GM19043 (cell line): Measurements from ENCODE around the gene SBNO2.

Source experiments
- ATAC-seq: cut with Tn5 transposase; IDR thresholded peaks from one replicate; pipeline ENCODE4 v1.9.1; 2021; ENCODE audit warnings: low read depth; ENCODE audit not compliant: unreplicated experiment

Gene SBNO2, protein sequence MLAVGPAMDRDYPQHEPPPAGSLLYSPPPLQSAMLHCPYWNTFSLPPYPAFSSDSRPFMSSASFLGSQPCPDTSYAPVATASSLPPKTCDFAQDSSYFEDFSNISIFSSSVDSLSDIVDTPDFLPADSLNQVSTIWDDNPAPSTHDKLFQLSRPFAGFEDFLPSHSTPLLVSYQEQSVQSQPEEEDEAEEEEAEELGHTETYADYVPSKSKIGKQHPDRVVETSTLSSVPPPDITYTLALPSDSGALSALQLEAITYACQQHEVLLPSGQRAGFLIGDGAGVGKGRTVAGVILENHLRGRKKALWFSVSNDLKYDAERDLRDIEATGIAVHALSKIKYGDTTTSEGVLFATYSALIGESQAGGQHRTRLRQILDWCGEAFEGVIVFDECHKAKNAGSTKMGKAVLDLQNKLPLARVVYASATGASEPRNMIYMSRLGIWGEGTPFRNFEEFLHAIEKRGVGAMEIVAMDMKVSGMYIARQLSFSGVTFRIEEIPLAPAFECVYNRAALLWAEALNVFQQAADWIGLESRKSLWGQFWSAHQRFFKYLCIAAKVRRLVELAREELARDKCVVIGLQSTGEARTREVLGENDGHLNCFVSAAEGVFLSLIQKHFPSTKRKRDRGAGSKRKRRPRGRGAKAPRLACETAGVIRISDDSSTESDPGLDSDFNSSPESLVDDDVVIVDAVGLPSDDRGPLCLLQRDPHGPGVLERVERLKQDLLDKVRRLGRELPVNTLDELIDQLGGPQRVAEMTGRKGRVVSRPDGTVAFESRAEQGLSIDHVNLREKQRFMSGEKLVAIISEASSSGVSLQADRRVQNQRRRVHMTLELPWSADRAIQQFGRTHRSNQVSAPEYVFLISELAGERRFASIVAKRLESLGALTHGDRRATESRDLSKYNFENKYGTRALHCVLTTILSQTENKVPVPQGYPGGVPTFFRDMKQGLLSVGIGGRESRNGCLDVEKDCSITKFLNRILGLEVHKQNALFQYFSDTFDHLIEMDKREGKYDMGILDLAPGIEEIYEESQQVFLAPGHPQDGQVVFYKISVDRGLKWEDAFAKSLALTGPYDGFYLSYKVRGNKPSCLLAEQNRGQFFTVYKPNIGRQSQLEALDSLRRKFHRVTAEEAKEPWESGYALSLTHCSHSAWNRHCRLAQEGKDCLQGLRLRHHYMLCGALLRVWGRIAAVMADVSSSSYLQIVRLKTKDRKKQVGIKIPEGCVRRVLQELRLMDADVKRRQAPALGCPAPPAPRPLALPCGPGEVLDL (N-terminal part only)

GRCh38 chr19:1173845-1174809 lies at the start of gene SBNO2:
TSS of gene SBNO2 (minus strand) at chr19:1174268. CDS start at chr19:1154276, 19,992 bp downstream.
- ATAC-seq = no peak

DNA sequence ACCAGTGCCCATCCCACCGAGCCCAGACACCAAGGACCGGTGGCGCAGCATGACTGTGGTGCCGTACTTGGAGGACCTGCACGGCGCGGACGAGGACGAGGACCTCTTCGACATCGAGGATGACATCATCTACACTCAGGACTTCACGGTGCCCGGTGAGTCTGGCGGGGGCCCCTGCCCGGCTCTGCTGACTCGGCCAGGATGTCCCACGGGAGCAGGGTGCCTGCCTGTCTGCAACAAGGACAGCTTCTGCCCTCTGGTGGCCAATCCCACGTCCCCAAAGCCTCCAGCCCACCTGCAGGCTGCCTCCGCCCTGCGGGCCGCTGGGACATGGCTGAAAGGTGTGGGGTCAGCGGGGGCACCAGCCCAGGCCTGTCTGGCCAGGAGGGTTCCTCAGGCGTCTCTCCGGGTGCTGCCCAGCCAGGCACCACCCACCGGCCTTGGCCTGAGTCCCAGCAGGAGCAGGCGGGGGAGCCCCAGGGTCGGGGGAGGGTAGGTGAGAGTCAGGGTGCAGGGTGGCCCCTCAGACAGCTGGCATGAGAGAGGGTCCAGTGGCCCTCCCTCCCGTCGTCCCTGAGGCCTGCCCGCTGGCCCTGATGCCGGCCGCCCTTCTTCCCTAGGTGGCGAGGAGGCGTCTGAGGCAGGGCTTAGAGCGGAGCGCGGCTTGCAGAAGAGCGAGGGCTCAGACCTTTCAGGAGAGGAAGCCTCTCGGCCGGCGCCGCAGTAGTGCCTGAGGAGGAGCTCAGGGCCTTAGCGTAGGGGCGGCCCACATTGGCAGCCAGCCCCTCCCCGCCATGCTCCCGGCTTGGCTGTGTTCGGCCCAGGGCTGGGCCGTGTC lies 49.2 kb upstream of the SBNO2 start:
- ATAC-seq = no peak

DNA sequence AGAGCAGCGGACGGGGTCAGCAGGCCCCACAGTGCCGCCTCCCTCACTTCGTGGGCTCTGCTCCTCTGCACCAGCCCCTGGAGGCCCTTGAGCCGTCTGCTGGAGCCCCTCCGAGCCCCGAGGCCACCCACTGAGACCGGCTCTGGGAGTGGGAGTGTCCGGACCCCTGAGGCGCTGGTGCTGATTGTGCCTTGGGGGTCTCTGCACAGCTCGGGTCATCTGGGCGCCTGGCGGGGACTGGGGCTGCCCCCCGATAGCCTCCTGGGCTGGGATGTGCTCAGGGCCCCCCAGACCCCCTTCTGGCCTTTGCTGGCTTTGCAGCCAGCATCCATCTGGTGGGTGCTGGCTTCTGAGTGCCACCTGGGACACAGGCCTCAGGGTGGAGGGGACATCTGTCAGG lies 48.3 kb upstream of the SBNO2 start:
- no peak for ATAC-seq

DNA sequence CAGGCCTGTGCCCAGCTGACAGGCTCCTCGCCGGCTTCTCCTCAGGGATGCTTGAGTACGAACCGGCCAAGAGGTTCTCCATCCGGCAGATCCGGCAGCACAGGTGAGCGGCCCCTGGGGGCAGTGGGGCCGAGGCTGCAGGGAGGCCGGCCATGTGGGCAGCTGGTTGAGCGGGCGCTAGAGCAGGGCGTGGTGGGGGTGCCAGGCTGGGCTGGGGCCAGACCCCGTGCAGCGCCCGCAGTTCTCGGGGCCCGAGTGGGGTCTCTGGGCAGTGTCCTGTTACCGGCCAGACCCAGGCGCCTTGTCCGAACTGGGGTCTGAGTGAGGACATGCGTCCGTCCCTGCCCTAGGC lies 47.8 kb upstream of the SBNO2 start:
- no peak for ATAC-seq

DNA sequence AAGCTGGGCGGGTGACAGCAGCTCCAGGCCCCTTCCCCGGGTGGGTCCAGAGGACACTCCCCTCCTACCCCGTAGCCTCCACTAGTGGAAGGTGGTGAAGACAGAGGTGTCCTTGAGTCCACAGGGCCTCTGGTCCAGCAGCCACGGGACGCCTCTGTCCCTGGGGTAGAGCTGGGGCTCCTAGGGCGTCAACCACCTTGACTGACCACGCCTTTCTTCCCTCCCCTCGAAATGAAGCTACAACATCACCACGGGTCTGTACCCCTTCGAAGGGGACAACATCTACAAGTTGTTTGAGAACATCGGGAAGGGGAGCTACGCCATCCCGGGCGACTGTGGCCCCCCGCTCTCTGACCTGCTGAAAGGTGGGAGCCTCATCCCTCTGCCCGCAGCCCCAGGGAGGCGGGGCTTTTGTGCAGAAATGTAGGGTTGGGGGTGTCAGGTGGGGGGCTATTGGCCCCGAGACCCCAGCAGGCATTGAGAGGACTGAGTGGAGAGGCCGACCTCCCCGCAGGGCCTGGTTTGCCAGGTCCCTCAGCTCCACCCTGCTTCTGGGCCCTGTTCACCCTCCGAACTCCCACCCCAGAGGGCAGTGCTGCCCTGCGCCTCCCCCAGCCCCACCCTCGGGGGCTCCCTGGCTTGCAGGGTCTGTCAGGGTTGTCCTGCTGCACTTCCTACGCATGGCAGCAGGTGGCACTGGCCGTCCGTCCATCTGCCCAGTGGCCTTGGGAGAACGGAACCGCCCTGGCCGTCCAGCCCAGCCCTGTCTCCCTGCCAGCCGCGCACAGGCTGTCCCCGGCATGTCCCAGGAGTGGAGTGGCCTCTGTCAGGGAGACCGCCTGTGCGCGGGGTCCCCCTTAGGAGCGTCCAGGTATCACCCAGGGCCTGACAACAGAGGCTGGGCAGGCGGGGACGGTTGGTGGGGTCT lies 47.2 kb upstream of the SBNO2 start:
- no peak for ATAC-seq

- no peak for ATAC-seq
Measured at GRCh38 chr19:1220477-1220930, 46.4 kb upstream of the SBNO2 start.

DNA sequence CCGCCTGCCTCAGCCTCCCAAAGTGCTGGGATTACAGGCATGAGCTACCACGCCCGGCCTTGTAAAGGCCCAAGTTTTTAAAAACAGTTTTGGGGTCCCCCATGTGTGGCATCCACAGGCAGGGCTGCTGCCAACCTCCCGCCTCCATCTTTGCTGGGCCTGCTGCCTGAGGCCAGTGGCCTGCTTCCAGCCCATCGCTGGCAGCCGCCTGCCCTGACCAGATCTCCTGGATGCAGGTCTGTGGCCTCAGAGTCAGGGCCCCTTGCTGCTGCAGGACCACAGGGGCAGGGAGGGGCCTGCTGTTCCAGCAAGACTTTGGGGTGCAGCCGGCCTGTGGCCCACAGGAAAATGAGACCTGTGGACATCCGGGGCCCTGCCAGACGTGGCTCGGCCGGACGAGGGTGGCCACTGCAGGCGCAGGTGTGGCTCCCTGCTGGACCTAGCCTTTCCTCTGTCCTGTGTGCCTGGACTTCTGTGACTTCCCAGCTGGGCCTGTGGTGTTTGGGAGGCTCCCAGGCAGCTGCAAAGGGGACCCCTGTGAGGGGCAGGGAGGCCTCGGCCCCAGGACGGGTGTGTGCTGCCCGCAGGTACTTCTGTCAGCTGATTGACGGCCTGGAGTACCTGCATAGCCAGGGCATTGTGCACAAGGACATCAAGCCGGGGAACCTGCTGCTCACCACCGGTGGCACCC lies 45.9 kb upstream of the SBNO2 start:
- no peak for ATAC-seq

DNA sequence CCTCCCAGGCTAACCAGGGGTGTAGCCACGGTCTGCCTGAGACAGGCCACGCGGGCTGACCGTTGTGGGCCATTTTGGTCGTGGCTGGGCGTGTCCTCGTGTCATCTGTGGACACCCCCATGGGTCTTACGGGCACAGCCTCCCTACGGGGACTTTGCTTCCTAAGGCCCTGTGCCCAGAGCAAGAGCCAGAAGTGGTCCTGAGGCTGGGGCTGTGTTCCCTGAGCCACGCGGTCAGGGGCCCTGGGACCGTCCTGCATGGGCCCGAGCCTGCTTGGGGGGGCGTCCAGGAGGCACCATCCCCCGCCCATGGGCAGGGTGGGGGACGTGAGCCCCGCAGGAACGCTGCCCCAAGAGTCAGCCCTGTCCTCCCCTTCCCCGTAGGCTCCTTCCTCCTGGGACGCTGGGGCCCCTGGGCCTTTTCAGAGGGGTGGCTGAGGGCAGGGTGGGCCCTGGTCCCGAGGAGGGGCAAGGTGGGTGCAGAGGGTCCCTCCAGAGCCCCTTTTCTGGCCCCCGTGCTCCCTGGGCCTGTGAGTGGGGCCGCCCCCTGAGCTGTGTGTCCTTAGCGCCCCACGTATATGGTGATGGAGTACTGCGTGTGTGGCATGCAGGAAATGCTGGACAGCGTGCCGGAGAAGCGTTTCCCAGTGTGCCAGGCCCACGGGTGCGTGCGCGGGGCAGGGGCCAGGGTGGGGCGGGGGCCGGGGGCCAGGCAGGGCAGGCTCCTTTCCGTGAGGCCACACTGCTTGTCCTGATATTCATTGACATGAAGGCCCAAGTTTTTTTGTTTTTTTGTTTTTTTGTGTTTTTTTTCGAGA lies 44.9 kb upstream of the SBNO2 start:
- no peak for ATAC-seq

DNA sequence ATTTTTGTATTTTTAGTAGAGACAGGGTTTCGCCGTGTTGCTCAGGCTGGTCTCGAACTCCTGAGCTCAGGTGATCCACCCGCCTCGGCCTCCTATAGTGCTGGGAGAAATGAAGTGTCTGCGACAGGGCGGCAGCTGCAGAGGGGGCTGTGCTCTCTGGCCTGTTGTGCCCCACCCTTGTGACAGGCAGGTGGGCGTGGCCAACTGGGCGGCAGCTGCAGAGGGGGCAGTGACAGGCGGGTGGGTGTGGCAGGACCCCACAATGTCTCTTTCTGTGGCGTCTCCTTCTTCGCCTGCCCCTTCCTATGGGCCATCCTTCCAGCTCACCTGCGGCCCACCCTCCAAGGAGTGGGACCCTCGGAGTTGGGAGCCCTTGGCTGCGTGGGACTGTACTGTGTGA lies 43.3 kb upstream of the SBNO2 start:
- no peak for ATAC-seq

- ATAC-seq = no peak
Measured at GRCh38 chr19:1216756-1217155, 42.7 kb upstream of the SBNO2 start.

DNA sequence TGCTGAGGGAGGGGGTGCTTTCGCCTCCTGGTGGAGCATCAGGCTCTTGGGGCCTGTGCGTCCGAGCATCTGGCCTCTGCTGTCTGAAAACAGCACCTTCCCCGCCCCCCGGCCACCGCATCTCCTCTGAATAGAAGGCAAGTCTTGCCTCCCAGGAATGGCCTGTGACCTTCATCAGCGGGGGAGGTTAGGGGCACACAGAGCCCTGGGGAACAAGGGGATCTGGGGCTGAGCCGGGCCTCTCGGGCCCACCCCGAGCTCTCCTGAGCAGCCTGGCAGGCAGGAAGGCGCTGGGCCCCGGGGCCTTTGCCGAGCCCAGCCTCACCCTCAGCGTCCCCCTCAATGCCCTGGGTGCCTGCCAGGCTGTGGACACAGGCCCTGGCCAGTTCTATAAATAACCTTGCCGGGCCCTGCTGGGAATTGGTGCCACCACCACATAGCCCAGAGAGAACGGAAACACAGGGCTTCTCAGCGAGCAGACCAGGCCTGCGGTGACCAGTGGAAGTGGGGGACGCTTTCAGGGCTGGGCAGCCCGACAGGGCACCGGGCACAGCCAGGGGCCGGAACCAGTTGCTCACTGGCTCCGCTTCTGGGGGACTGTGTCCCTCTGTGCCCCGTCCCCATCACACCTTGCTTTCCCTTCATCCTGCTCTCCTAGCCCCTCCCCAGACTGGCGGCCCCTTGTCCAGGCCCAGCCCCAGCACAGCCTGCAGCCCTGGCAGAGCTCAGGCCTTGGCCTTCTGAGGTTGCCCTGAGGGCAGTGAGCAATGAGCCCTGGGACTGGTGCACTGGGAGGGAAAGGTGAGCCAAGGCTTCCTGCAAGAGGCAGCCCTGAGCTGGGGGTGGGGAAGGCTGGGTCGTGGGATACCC lies 41.0 kb upstream of the SBNO2 start:
- ATAC-seq = no peak

DNA sequence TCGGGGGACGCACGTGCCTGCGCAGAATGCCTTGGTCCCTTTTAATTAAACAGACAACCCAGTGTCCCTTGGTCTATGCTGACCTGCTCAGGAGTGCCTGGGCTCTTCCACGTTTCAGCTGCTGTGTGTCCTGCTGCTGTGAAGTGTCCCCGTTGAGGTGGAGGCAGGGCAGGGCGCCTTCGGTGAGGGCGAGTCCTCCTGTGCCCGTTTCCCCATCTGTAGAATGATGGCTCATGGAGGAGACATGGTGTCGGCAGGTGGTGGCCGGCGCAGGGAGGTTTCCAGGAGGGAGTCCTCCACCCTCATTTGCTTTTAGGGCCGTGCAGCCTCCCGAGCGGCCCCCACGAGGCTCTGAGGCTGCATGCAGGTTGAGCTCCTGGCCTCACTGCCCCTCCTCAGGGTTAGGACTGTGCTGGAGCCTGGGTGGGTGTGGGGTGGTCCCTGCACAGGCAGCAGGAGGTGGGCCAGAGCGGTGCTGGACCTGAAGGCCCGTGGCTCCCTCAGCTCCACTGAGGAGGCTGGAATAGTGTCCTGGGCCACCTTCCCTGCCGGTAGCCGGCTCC lies 40.3 kb upstream of the SBNO2 start:
- no peak for ATAC-seq

DNA sequence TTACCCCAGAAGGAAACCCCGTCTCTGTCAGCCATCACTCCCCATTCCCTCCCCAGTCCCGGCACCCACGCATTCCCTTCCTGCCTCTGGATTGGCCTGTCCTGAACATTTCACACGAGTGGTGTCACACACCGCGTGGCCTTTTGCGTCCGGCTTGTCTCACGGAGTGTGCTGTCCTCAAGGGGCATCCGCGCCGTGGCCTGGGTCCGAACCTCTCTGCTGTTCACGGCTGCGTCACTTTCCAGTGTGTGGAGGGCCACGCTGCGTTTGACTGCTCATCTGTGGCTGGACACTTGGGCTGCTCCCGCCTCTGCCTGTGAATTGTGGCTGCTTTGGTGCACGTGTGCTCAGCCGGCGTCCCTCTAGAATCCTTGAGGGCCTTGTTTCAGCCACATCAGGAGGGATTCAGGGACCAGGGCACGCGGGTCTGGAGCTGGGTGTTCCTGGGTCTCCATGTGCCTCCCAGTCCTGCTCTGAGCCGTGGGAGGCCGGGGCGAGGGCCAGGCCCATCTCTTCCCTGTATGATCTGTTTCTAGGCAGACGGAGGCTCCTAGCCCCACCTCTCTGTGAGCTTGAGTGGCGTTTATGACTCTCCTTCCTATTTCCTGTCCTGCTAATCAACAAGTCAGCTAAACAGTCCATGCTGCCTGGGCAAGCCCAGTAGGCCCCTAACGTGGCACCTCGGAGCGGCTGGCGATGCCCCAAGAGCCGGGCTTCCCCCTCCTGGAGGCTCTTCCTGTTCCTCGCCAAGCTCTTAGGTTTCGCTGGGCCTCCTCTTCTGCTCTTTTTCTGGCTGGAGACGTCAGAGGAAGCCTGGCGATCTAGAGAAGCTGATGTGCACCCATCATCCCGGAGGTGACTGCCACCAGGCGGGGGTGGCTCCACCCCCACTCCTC lies 39.6 kb upstream of the SBNO2 start:
- ATAC-seq = no peak
